Nephron (organoid): ENCODE measurements around the gene POLR1A.

Experiments used
- H3K27ac Mint-ChIP-seq, 3 experiments: 2 replicates each; pipeline ENCODE4 v1.8.0; 2020; ENCODE audit warnings: mixed read lengths in 3 of 3, mild to moderate bottlenecking in 2 of 3, moderate library complexity in 1 of 3
- H3K27me3 Mint-ChIP-seq: 2 replicates; pipeline ENCODE4 v1.8.0; 2021; ENCODE audit warnings: low read depth, mild to moderate bottlenecking, moderate library complexity, mixed read lengths
- H3K36me3 Mint-ChIP-seq: 2 replicates; pipeline ENCODE4 v1.8.0; 2020; ENCODE audit warnings: low read depth, mixed read lengths
- H3K4me1 Mint-ChIP-seq: 2 replicates; pipeline ENCODE4 v1.8.0; 2020; ENCODE audit warnings: mixed read lengths
- H3K4me3 Mint-ChIP-seq, 3 experiments: 2 replicates each; pipeline ENCODE4 v1.8.0; 2020; ENCODE audit warnings: mild to moderate bottlenecking in 3 of 3, mixed read lengths in 3 of 3, moderate library complexity in 2 of 3
- H3K9me3 Mint-ChIP-seq: 2 replicates; pipeline ENCODE4 v1.8.0; 2020; ENCODE audit warnings: mixed read lengths
- TF ChIP-seq, protein P1 (sequence below), 3 experiments: fragments of 200-600 bp; sonication (generic); IDR thresholded peaks; one replicate each; pipeline ENCODE4 v1.5.0; 2021; ENCODE audit warnings: antibody characterized with exemption in 3 of 3; ENCODE audit not compliant: unreplicated experiment in 3 of 3

POLR1A gene

DNA sequence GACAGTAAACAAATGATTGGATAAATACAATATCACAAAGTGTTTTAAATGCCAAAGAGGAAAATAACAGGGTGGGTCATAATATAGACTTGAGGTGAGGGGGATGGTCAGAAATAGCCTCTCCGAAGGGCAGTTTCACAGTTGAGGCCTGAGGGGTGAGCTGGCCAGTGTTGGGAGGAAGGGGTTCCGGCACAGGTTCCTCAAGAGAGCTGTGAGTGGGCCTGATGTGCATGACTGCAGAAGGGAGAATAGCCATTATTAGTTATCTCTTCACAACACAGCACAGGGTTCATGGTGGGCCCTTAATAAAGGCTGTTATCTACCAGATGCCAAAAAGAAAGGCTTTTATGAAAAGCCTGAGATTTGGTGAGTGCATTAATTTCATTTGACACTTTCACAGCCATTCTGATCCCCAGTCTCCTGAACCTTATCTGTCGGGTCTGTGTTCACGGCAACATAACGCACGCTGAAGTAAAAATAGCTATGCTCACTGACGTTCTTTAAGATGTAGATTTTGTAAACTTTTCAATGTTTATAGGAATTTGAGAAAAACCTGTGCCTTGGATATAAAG is 39.6 kb downstream of the POLR1A start:
- TF ChIP-seq, protein P1, sequence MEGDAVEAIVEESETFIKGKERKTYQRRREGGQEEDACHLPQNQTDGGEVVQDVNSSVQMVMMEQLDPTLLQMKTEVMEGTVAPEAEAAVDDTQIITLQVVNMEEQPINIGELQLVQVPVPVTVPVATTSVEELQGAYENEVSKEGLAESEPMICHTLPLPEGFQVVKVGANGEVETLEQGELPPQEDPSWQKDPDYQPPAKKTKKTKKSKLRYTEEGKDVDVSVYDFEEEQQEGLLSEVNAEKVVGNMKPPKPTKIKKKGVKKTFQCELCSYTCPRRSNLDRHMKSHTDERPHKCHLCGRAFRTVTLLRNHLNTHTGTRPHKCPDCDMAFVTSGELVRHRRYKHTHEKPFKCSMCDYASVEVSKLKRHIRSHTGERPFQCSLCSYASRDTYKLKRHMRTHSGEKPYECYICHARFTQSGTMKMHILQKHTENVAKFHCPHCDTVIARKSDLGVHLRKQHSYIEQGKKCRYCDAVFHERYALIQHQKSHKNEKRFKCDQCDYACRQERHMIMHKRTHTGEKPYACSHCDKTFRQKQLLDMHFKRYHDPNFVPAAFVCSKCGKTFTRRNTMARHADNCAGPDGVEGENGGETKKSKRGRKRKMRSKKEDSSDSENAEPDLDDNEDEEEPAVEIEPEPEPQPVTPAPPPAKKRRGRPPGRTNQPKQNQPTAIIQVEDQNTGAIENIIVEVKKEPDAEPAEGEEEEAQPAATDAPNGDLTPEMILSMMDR (IDR thresholded peaks at IDR 0.05; ENCODE audit: unreplicated experiment in 3 of 3), result no peak
- no peak overlapping the region for H3K4me3 Mint-ChIP-seq

DNA sequence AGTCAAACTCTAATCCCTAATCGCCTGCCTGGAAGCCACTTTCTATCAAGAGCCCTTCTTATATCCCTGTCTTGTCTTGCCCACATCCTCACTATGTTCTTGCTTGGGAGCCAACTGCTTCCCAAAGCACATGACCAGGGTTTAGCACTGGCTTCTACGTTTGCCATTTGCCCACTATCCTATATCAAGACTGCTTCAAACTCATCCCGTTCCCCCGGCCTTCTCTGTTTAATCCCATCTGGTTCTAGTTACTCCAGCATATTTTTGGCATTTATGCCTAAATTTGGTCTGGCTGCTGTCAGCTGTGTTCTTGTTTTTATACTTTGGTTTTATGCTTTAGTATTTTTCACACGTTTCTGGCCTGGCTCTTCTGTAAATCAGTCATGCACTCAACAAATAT is 40.2 kb downstream of the POLR1A start:
- H3K9me3 Mint-ChIP-seq, result peaks cover 23% of the 10 kb centered on the region
- peaks cover 15% of the 10 kb centered on the region for H3K4me1 Mint-ChIP-seq
- H3K4me3 Mint-ChIP-seq, result no peak overlapping the region
- H3K27me3 Mint-ChIP-seq, result no peaks in the 10 kb centered on the region
- TF ChIP-seq, protein P1 (IDR thresholded peaks at IDR 0.05; ENCODE audit: unreplicated experiment in 3 of 3), result no peak
- H3K27ac Mint-ChIP-seq, result peak overlapping the region in 2 of 3 experiments; percentile 2 to 32
- peaks cover 91% of the 10 kb centered on the region for H3K36me3 Mint-ChIP-seq

More for the DNA sequence above, 39.6 kb downstream of the POLR1A start:
- Mint-ChIP-seq H3K27ac (peak overlapping the region in 2 of 3 experiments; percentile 2 to 32), H3K36me3 (peaks cover 91% of the 10 kb centered on the region), H3K4me1 (peaks cover 15% of the 10 kb centered on the region), H3K9me3 (peaks cover 23% of the 10 kb centered on the region), H3K27me3 (no peaks in the 10 kb centered on the region)

DNA sequence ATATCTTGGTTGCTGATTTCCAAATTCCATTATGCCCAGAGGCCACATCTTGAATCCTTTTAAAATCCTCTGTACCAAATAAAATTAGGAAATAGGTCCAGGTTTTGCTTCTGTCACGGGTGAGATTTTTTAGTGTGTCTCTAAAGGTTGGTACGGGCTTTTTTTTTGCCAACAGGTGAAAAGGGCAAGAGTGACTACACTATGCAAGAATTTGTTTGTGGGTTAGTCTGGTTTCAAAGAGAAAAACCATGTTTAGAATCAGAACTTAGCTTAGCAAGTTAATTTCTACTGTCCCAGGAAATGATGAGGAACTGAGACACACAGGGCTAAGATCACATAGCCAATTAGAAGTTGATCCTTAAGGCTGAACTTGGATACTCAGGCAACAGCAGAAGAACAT is 41.7 kb downstream of the POLR1A start:
- TF ChIP-seq, protein P1 (IDR thresholded peaks at IDR 0.05; ENCODE audit: unreplicated experiment in 3 of 3), result no peak

DNA sequence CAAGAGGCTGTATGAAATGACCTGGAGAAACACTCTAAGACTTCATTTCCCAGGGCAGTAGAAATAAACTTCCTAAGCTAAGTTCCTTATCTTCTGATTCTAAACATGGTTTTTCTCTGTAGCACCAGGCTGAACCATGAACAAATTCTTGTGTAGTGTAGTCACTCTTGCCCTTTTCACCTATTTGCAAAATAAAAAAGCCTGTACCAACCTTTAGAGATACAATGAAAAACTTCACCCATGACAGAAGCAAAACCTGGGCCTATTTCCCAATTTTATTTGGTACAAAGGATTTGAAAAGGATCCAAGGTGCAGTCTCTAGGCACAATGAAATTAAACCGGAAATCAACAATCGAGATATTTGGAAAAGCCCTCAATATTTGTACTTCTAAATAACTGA is 43.6 kb downstream of the POLR1A start:
- Mint-ChIP-seq H3K27me3 (no peaks in the 10 kb centered on the region), H3K27ac (no peak overlapping the region), H3K9me3 (peaks cover 23% of the 10 kb centered on the region), H3K36me3 (peaks cover 87% of the 10 kb centered on the region), H3K4me3 (no peak overlapping the region), H3K4me1 (peaks cover 9% of the 10 kb centered on the region)
- TF ChIP-seq, protein P1 (IDR thresholded peaks at IDR 0.05; ENCODE audit: unreplicated experiment in 3 of 3), result no peak

More for the DNA sequence above, 41.7 kb downstream of the POLR1A start:
- peaks cover 9% of the 10 kb centered on the region for H3K4me1 Mint-ChIP-seq
- H3K27me3 Mint-ChIP-seq, result no peaks in the 10 kb centered on the region
- H3K4me3 Mint-ChIP-seq, result no peak overlapping the region
- peaks cover 91% of the 10 kb centered on the region for H3K36me3 Mint-ChIP-seq
- H3K9me3 Mint-ChIP-seq, result peaks cover 23% of the 10 kb centered on the region
- no peak overlapping the region for H3K27ac Mint-ChIP-seq

DNA sequence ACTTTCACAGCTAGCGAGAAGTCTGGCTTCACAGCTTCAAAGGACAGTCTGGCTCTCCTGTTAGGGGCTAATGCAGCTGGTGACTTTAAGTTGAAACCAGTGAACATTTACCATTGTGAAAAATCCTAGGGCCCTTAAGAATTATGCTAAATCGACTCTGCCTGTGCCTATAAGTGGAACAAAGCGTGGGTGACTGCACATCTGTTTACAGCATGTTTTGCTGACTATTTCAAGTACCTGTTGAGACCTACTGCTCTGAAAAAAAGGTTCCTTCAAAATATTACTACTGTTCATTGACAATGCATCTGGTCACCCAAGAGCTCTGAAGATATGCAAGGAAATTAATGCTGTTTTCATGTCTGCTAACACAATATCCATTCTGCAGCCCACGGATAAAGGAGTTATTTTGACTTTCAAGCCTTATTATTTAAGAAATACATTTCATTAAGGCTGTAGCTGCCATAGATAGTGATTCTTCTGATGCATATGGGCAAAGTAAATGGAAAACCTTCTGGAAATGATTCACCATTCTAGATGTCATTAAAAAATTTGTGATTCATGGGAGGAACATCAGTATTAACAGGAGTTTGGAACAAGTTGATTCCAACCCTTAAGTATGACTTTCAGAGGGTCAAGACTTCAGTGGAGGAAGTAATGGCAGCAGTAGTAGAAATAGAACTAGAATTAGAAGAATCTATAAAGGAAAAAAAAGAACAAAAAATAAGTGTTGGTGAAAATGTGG is 48.9 kb downstream of the POLR1A start:
- Mint-ChIP-seq H3K4me3 (no peak overlapping the region), H3K27me3 (no peaks in the 10 kb centered on the region), H3K36me3 (peaks cover 70% of the 10 kb centered on the region), H3K27ac (no peak overlapping the region), H3K9me3 (no peaks in the 10 kb centered on the region), H3K4me1 (peaks cover 5% of the 10 kb centered on the region)
- TF ChIP-seq, protein P1 (IDR thresholded peaks at IDR 0.05; ENCODE audit: unreplicated experiment in 3 of 3), result no peak
